GM19238 (cell line): ENCODE measurements around the gene RPRD1A.
"Not testable (repeated sequence)": the region's sequence is repeated elsewhere in the genome, so short reads cannot be mapped to it uniquely, and the experiment has no call there.

ENCODE experiments used
- DNase-seq: peaks from one replicate; pipeline ENCODE4 v3.0.0; 2011; ENCODE audit warnings: low spot score; ENCODE audit not compliant: insufficient read length

The RPRD1A gene

DNA sequence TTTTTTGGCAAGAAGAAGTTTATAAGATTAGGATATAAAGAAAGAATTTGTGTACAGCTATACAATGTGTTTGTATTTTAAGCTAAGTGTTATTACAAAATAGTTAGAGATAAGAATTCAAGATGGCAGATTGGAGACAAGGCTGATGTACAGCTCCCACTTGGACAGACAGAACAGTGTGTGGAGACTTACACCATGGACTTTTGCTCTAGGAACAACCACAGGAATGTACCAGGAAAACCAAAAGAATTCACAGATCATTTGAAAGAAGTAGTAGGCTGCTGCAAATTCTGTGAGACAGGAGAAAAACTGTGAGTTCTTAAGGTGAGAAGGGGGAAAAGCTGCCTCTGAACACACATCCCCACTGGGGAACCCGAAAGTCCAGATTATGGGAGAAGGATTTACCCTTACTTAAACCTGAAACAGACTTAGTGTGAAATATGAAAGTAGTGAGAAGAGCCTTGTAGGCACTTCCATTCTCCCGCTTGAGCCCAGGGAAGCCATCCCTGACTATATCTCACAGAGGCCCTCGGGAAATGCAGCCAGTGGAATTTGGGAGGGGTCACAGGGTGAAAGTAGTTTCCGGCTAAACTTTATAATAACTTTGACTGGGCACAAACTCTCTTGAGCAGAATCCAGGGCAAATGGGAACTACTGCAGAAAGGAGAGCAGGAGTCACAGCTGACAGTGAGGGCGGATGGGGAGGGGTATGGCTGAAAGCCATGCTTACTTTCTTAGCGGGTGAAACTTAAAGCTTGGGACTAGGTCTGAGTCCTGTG lies 11.6 kb upstream of the RPRD1A start:
- DNase-seq: no peak

DNA sequence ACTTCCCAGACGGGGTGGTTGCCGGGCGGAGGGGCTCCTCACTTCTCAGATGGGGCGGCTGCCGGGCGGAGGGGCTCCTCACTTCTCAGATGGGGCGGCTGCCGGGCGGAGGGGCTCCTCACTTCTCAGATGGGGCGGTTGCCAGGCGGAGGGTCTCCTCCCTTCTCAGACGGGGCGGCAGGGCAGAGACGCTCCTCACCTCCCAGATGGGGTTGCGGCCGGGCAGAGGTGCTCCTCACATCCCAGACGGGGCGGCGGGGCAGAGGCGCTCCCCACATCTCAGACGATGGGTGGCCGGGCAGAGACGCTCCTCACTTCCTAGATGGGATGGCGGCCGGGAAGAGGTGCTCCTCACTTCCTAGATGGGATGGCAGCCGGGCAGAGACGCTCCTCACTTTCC lies 10.4 kb upstream of the RPRD1A start:
- DNase-seq: not testable (repeated sequence)

GRCh38 chr18:36075862-36076587 lies 8.7 kb upstream of the RPRD1A start:
- peak; percentile 5 for DNase-seq

DNA sequence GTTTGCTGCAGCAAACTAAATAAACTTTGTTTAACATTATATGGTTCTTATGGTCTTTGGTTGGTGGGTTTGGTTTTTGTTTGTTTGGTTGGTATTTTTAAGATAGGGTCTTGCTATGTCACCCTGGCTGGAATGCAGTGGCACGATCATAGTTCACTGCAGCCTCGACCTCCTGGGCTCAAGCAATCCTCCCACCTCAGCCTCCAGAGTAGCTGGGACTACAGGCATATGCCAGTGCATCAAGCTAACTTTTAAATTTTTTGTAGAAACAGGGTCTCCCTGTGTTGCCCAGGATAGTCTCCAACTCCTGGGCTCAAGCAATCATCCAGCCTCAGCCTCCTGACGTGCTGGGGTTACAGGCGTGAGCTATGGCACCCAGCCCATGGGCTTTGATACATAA lies 7.1 kb upstream of the RPRD1A start:
- DNase-seq: no peak

- no peak for DNase-seq
These were observed 6.3 kb upstream of the RPRD1A start for GRCh38 chr18:36073676-36074075.

- not testable (repeated sequence) for DNase-seq
These were observed 5.0 kb upstream of the RPRD1A start for GRCh38 chr18:36072406-36072805.

DNA sequence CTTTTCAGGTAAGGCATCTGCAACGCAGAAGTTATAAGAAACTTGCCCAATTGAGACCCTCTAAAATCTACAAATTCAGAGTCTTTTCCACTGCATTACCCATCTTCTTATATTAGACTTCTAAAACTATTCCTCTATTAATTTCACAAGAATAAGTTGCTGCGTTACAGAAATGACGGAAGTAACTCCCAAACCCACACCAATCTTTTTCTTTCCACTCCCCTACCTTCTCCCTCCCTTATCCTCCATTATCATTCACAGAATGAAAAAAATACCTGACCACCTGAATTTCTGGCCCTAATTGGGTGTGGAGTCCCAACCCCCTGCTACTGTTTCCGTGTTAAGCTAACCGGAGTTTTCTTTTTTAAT lies 689 bp downstream of the RPRD1A start:
- no peak for DNase-seq

DNA sequence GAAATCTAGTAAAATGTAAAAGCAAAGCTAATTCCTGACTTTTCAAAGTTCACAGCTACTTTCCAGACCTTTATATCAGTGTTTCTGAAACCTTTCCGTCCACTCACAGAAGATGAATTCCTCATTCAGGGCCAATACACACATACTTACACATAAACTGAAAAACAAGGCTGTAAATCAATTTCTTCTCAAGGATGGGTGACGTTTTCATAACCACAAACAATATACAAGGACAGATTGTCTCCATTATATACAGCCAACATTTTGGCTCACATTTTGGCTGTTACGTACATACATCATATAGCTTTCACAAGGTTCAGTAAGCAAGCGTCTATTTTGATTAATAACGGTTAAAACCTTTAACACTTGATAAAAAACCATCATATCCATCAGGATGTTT lies 1.4 kb downstream of the RPRD1A start:
- DNase-seq: no peak

DNA sequence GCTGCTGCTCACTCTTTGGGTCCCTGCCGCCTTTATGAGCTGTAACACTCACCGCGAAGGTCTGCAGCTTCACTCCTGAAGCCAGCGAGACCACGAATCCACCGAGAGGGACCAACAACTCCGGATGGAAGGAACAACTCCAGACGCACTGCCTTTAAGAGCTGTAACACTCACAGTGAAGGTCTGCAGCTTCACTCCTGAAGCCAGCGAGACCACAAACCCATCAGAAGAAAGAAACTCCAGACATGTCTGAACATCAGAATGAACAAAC lies 2.6 kb downstream of the RPRD1A start:
- DNase-seq: not testable (repeated sequence)

- no peak for DNase-seq
These were observed 3.1 kb downstream of the RPRD1A start for GRCh38 chr18:36064027-36064808.

- no peak for DNase-seq
These were observed 8.7 kb downstream of the RPRD1A start for GRCh38 chr18:36058674-36059073.

DNA sequence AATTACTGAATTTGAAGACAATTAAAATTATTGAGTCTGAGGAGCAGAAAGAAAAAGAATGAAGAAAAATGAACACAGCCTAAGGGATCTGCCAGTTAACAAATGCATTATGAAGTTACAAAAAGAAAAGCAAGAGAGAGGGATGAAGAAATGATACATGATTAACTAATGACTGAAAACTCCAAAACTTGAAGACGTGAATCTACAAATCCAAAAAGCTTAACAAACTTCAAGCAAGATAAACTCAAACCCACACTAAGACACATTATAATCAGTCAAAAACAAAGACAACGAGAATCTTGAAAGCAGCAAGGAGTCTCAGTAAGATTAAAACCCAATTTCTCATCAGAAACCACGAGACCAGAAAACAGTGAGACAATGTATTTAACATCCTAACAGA lies 15.6 kb downstream of the RPRD1A start:
- DNase-seq: no peak

DNA sequence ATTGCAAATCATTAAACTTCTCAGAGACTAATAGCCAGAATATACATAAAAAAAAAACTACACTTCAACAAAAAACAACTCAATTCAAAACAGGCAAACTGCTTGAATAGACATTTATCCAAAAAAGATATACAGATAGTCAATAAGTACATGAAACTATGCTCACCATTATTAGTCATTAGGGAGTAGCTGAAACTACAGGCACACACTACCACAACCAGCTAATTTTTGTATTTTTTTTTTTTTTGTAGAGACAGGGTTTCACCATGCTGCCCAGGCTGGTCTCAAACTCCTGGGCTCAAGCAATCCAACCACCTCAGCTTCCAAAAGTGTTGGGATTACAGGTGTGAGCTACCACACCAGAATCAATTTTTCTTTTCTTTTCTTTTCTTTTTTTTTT lies 16.9 kb downstream of the RPRD1A start:
- no peak for DNase-seq

DNA sequence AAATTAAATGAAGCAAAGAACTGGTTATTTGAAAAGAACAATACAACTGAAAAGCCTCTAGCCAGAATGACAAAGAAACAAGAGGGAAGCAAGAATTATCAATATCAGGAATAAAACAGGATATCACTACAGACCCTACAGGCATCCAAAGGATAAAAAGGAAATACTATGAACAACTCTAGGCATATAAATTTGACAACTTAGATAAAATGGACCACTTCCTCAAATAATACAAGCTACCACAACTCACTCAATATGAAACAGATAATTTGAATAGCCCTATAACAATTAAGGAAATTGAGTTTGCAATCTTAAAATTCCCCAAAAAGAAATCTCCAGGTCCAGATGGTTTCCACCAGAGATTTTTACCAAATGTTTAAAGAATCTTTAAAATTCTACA lies 19.8 kb downstream of the RPRD1A start:
- DNase-seq: no peak

- DNase-seq: no peak
These were observed 20.5 kb downstream of the RPRD1A start for GRCh38 chr18:36046898-36047297.

- DNase-seq: no peak
These were observed 21.9 kb downstream of the RPRD1A start for GRCh38 chr18:36045241-36045991.

- no peak for DNase-seq
These were observed 24.2 kb downstream of the RPRD1A start for GRCh38 chr18:36043153-36043552.

- DNase-seq: no peak
These were observed 26.2 kb downstream of the RPRD1A start for GRCh38 chr18:36041146-36041545.

DNA sequence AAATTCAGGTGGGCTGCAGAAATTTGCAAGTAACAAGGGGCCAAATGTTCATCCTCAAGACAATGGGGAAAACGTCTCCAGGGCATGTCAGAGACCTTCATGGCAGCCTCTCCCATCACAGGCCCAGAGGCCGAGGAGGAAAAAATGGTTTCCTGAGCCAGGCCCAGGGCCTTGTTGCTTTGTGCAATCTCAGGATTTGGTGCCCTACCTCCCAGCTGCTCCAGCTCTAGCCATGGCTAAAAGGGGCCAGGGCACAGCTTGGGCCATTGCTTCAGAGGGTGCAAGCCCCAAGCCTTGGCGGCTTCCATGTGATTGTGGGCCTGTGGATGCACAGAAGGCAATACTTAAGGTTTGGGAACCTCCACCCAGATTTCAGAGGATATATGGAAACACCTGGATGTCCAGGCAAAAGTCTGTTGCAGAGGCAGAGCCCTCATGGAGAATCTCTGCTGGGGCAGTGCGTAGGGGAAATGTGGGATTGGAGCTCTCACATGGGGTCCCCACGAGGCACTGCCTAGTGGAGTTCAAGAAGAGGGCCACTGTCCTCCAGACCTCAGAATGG lies 29.2 kb downstream of the RPRD1A start:
- no peak for DNase-seq

GRCh38 chr18:36035253-36035652 lies 32.1 kb downstream of the RPRD1A start:
- DNase-seq: no peak

DNA sequence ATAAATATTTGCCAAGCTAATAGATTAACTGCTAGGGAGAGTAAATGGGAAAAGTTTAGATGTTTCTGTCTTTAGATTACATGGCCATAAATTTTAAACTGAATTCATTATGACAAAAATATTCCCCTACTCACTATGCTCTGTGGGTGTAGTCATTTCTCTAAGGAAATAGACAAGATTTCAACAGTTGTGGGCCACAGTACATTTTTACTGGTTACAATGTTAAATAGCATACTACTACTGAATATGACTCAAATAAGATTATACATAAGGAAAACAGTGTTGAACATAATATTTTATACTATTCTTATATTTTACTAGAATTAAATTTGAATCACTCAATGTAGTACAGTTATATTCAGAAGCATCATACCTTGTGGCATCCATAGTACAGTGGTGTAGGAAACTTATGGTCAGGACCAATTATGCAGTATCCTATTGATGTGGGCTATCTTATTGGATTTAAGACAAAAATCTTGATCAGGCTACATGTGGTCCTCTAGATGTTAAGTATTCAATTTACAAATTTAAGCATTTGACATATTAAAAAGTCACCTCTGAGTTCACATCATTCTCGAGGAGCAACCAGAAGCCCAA lies 33.0 kb downstream of the RPRD1A start:
- no peak for DNase-seq
